Uterus (tissue), 2 donors: Measurements from ENCODE around the gene MAD1L1.

ENCODE experiments used
- POLR2A ChIP-seq, 2 donors: fragments of 450-650 bp; IDR thresholded peaks; one replicate each; pipeline ENCODE4 v1.6.1; 2016; ENCODE audit warnings: antibody characterized with exemption in 2 of 2, mild to moderate bottlenecking in 1 of 2, moderate library complexity in 1 of 2
- TF ChIP-seq, protein P1 (sequence below), 4 experiments: fragments of 200-600 bp in 2 of 4; fragments of 450-650 bp in 2 of 4; sonication (generic) in 2 of 4; IDR thresholded peaks; one replicate each; pipeline ENCODE4 v1.5.1; 2016 to 2019; ENCODE audit warnings: antibody characterized with exemption in 4 of 4, mild to moderate bottlenecking in 2 of 4, moderate library complexity in 1 of 4

DNA sequence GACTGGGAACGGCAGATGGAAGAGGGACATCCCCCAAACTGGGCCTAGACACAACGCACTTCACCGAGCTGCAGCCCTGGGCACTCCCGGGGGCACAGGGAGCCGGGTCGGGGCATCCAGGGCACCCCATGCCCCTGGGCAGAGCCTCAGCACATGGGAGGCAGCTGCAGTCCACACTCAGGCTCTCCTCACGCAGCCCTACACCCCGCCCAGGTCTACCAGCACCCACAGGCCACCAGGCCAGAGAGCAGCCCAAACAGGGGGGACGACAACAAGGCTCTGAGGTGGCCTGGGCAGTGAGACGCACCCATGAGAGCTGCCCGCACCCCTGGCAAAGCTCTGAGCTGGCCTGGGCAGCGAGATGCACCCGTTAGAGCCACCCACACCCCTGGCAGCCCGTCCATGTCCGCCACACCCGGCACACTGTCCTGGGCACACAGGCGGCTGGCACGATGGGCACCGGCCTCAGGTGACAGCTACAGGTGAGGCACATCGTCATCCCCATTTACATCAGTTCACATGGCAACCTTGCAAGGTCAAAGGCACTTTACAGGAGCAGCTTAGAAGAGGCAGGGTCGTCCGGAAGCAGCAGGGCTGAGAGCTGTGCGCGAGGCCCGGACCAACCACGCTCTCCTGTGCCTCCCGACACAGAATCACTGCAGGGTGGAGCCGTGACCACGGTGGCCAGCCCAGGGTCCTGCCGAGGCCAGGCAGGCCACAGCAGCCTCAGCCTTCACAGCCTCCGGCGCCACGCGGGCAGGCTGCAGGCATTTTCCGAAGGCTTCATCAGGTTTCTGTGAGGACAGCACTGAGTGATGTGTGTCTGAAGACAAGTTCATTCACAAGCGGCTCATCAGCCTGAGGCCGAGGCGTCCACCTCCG lies 228.6 kb downstream of the MAD1L1 start:
- TF ChIP-seq, protein P1, sequence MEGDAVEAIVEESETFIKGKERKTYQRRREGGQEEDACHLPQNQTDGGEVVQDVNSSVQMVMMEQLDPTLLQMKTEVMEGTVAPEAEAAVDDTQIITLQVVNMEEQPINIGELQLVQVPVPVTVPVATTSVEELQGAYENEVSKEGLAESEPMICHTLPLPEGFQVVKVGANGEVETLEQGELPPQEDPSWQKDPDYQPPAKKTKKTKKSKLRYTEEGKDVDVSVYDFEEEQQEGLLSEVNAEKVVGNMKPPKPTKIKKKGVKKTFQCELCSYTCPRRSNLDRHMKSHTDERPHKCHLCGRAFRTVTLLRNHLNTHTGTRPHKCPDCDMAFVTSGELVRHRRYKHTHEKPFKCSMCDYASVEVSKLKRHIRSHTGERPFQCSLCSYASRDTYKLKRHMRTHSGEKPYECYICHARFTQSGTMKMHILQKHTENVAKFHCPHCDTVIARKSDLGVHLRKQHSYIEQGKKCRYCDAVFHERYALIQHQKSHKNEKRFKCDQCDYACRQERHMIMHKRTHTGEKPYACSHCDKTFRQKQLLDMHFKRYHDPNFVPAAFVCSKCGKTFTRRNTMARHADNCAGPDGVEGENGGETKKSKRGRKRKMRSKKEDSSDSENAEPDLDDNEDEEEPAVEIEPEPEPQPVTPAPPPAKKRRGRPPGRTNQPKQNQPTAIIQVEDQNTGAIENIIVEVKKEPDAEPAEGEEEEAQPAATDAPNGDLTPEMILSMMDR (IDR thresholded peaks at IDR 0.05) = no peak
- TF ChIP-seq POLR2A (IDR thresholded peaks at IDR 0.05) = no peak
